ENCODE data around the gene ARHGEF17.

The ARHGEF17 gene

DNA sequence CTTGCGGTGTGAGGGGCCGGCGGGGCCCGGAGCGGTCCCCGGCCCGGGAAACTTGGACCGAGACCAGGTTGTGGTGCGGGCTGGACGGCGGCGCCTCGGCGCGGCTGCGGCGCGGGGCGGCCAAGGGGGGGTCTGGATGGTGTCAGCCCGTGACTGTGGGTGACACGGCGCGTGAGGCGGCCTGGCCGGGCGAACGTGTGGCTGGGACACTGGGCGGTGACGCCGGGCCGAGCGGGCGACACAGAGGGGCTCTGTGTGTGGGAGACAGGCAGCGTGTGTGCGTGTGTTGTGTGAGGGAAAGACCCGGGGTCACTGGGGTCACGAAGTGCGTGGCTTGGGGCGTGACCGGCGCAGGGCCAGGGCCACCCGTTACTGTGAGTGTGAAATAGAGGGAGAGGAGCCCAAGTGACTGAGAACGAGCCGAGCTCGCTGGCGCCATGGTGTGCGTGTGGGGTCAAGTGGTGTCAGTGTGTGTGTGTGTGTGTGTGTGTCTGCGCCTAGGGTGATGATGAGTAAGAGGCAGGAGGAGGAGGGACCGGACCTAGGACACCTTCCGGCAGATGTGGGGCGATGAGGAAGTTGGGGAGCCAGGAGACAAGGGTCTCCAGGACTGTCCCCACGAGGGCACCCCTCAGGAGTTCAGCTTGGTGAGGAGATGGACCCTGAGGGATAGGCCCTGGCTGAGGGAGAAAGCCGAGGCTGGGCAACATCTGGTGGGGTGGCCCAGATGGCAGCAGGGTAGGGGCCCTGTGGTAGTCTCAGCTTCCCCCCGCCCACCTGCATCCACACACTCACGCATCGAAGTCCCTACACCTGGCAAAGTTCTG is 68.9 kb downstream of the ARHGEF17 start:
- FAIRE-seq, result no peak
- peak; percentile 71 for DNase-seq (ENCODE audit: low spot score)

DNA sequence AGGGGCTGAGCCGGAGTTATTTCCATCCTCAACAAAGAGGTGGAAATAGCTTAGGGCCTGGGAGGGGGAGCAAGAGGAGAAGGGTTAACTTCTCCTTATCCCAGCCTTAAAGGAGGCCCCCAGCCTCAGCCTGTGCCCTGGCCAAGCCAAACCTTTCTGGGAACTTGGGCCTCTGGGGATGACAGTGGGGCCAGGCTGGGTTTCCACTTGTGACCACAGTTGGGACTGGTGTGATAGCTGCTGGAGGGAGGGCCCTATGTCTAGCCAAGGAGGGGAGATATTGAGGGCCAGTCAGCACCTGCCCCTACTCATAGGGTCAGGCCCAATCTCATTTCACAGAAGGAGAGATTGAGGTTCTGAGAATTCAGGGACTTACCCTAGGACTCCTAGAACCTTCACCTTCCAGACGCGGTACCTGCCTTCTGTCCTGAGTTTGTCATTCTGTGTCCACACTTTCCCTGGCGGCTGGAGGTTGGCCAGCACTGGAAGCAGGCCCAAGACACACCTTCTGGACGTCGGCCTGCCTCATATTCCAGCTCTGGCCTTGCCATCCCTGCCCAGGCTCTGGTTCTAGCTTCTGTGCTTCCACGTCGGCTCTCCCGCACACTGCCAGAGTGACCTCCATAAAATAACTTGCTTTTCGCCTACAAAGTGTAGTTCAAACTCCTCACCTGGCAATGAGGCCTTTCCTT is 71.3 kb downstream of the ARHGEF17 start:
- FAIRE-seq, result no peak
- DNase-seq (ENCODE audit: low spot score), result no peak

DNA sequence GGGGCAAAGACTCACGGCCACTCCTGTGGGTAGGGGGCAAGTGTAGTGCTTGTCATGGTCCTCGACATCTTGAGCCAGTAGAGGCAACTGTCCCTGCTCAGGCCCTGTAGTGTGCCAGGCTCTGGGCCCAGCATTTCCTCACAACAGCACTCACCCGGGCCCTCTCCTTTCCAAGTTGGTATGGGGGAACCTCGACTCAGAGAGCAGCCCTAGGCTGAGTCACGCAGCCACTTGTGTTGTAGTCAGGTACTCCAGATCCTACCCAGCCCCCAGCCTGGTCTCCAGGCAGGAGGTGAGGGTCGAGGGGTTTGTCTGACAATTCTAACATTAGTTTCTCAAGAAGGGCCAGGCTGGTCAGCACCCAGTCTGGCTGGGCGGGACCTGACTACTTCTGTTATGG is 72.3 kb downstream of the ARHGEF17 start:
- DNase-seq (ENCODE audit: low spot score), result no peak
- FAIRE-seq, result no peak

DNA sequence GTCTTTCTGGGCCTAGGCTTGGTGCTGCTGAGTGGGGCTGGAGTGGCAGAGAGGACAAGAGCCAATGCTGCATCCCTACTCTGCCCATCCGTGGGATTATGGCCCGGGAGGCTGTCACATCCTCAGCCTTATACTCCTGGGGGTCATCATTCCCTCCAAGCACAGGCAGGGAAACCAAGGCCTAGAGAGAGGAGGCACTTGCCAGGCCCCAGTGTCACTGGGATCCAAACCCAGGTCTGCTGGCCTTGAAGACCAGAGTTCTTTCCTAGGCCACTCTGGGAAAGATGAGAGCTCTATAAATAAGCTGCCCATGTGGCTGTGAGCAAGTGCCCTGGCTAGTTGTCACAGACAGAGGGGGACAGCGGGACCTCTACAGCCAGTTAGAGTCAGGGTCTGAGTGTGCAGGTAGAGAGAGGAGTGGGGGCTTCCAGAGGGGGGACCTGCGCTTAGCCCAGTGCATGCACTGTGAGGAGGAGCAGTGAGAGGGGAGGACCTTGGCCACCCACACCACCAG is 72.9 kb downstream of the ARHGEF17 start:
- no peak for FAIRE-seq
- DNase-seq (ENCODE audit: low spot score), result no peak

DNA sequence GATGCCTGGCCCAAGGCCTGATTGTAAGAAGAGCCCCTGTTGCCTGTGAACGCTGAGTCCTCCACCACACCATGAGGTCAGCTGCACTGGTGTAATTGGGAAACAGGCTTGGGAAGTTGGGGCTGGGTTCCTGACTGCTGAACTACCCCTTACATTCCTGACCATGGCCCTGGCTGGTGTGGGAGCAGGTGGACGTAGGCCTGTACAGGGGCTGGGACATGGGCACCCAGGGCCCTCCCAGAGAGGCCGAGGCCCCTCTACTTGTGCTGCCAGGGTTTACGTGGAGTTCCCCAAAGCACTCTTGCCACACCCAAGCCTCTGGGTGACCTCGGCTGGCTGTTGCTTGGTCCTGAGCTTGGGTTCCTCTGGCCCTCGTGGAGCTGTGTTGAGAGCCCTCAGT is 73.5 kb downstream of the ARHGEF17 start:
- DNase-seq (ENCODE audit: low spot score), result no peak

DNA sequence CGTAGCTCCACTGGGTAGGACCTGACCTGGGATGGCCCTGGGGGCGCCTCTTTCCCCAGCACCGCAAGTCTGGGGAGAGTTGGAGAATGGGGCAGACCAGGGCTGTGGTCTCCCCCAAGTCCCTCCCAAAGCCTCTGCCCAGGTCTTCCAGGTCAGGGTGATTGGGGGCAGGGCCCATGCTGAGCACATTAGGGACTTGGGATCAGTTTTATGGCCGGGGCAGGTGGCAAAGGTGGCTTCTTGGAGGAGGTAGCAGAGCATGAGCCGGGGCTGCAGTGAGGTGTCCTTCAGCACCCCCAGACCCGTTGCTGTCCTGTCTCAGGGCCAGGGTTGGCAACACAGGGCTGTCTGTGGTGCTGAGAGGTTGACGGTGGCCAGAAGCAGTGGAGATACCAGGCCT is 74.1 kb downstream of the ARHGEF17 start:
- DNase-seq (ENCODE audit: low spot score) (no peak), FAIRE-seq (no peak)

More for the DNA sequence above, 73.5 kb downstream of the ARHGEF17 start:
- FAIRE-seq, result no peak

GRCh38 chr11:73382747-73383146 is 74.7 kb downstream of the ARHGEF17 start:
- FAIRE-seq, result no peak
- no peak for DNase-seq (ENCODE audit: low spot score)

DNA sequence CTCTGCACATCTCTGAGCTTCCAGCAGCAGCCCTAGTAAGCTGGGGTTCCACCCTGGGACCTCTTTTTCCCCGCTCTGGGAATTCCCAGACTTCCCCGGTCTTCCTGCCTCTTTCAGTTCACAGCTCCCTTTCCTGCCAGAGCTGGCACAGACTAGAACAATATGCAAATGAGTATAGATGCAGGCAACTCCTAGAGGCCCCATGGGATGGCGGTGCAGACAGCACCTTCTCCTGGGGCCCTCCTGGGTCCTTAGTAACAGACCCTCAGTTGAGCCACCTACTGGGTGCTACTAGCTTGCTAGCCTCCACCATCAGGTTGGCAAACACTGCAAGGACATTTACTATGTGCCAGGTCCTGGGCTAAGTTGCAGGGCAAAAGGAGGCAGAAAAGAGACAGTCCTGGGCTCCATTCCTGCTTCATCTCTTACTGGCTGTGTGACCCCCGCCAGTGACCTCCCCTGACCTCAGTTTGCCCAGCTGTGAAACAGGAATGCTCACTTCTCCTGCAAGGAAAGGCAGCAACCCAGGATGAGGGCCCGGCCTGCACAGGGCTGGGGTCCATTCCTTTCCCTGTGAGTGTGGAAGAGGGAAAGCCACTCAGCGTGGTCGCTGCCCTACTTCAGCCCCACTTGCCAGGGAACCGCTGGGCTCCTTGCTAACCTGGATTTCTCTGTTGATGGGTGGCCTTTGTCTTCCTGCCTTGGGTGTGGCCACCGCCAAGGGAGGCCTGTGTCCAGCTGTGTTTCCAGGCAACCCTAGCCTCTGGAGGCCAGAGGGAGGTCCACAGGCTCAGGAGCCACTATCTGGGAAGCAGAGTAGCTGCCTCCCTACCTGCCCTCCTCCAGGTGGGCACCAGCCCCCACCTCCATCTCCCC is 75.4 kb downstream of the ARHGEF17 start:
- DNase-seq (ENCODE audit: low spot score) (no peak), FAIRE-seq (no peak)

- FAIRE-seq, result no peak
- no peak for DNase-seq (ENCODE audit: low spot score)
Measured at GRCh38 chr11:73384125-73384441, 76.0 kb downstream of the ARHGEF17 start.

GRCh38 chr11:73384531-73384871 is 76.4 kb downstream of the ARHGEF17 start:
- FAIRE-seq (no peak), DNase-seq (ENCODE audit: low spot score) (no peak)

GRCh38 chr11:73384872-73385689 is 77.0 kb downstream of the ARHGEF17 start:
- no peak for DNase-seq (ENCODE audit: low spot score)
- no peak for FAIRE-seq

DNA sequence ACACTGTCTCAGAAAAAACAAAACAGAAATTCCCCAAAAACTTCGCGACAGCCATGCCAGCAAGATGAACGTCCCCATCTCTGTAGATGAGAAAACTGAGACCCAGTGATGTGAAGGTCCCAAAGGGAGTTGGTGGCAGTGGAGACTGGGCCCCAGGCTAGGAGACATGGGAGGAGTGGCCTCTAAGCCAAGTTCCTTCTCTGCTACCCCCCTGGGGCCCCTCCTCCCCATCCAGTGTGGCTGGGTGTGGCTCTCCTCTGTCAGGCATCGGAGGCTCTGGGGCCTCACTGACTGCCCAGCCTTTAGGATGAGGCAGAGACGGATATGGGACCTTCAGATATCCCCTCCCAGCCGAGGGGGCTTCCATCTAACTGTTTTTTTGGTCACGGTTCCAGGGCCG is 77.9 kb downstream of the ARHGEF17 start:
- FAIRE-seq (no peak), DNase-seq (ENCODE audit: low spot score) (no peak)

DNA sequence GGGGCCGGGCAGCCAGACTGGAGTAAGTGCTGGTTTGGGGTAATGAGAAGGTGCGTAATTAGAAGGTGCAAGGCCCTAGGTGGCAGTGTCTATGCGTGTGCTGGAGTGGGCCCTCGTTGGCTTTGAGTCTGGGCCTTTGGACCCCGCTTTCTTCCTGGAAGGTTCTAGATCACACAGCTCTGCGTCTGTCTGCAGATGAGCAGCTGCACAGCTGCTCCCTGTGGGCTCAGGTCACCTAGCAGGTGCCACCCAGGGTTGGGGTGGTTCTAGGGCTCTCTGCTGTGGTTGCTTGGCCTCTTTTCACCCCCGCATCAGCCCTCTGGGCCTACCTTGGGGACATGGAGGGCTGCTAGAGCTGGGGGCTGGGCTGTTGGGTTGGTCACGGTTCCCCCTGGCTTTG is 78.5 kb downstream of the ARHGEF17 start:
- no peak for FAIRE-seq

DNA sequence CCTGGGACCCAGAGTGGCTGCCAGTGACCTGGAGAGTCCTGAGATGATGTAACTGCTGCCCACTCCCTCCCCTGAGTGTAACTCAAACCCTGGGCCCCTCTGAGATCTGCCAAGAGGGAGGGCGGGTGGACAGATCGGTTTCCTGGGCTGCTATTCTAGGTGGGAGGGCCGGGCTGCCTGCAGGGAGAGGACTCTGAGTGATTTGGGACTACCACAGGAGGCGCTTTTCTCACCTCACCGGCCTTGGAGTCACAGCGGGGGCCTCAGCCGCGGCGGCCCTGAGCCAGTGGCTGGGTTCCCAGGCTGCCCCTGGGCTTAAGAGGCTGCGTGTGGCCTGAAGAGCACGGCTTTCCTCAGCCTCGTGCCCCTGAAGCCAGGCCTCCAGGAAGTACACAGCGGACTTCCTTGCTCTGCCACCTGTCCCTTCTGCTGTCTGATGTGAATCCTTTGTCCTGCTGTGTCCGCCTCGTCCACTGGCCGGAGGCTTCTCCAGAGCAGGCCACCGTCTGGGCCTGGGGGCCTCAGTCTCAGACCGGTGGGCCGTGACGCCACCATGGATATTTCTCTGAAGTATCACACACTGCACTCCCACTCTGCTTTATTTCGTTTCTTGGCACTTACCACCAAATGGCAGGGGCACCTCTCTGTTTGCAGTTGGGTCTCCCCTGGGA is 79.7 kb downstream of the ARHGEF17 start:
- FAIRE-seq, result no peak

More for the DNA sequence above, 78.5 kb downstream of the ARHGEF17 start:
- DNase-seq (ENCODE audit: low spot score), result no peak

DNA sequence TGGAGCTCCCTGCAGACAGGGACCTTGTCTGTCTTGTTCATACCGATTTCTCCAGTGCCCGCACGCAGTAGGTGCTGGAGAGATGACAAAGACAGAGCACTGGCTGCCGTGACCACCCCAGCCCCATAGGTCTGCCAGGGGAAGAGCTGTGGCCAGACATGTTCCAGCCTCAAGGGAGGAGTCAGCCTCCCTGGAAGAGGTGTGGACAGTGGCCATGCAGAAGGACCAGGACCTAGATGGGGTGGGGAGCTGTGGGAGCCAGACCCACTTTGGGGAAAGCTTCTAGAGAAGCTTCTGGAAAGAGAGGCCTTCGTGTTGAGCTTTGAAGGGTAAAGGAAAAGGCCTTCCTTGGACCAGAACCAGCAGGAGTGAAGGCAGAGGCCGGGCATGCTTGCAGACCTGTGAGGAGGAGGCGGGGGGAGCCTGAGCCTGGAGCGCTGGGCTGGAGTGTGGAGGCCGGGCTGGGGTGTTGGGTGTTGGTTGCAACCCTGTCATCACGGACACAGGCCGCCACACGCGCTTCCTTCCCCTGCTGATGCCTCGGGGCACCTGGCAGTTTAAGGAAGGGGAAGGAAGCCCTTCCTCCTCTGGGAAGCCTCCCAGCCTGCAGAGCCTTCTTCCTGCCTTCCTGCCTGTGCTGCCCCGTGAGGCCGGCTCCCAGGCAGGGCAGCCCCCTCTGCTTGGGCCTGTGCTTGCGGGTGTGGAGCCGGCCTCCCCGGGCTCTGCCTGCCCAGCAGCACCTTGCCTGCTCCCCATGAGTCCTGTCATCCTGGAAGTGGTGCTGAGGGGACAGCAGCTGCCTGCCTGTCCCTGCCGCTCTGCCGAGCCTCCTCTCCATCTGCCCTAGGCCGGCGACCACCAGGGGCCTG is 80.4 kb downstream of the ARHGEF17 start:
- DNase-seq (ENCODE audit: low spot score) (no peak), FAIRE-seq (no peak)

More for the DNA sequence above, 79.7 kb downstream of the ARHGEF17 start:
- DNase-seq (ENCODE audit: low spot score), result no peak

DNA sequence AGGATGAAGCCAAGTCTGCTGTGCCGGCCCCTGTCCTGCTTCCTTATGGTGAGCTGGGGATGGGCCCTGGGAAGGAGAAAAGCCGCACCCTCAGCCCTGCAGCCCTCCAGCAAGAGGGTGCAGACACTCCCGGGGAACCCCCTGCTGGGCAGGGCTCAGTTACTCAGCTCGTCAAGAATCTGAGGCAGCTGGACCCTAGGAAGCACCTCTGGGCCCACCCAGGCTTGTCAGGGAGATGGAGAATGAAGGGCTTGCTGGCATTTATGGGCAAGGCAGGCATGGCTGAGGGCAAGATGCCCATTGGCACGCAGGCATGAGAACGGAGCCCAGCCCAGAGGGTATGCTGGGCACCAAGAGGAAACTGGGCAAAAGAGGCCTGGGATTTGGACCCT is 81.1 kb downstream of the ARHGEF17 start:
- DNase-seq (ENCODE audit: low spot score) (no peak), FAIRE-seq (no peak)

- FAIRE-seq (no peak), DNase-seq (ENCODE audit: low spot score) (no peak)
Measured at GRCh38 chr11:73389916-73390315, 81.8 kb downstream of the ARHGEF17 start.

DNA sequence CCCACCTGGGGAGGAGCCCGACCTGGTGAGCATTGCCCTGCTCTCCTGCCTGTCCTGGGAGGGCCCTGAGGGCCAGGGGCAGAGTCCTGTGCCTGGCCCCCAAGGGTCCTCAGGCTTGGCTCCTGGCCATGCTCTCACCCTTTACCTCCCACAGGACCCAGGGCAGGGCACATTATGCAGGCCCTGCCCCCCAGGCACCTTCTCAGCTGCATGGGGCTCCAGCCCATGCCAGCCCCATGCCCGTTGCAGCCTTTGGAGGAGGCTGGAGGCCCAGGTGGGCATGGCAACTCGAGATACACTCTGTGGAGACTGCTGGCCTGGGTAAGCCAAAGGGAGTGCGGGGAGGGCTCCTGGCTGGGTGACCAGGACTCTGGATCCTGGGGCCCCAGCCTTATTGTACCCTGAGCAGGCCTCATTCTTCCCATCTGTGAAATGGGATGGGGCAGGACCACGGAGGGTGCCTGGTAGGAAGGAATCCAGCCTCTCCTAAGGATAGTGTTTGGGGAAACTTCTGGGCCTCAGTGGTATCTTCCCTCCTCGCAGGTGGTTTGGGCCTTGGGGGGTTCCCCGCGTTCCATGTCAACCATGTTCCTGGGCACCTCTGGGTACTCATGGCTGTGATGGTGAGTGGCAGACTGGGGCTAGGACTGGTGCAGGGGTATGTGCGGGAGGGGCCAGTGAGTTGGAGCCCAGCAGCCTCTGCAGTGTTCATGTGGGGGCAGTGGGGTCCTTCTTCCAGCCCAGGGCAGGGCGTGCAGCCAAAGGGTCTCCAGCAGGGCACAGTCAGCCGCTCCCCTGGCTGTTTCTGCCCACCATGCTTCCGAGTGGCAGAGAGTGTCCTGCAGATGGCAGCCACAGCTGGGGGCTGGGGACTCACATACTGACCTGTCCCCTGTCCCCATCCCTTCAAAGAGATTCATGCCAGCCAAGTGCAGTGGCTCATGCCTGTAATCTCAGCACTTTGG is 82.8 kb downstream of the ARHGEF17 start:
- FAIRE-seq (no peak), DNase-seq (ENCODE audit: low spot score) (no peak)

All from RCC 7860 (cell line).